Hippocampal formation (tissue), 2 donors: ENCODE data around the gene ATP7B.
"Not testable (repeated sequence)": the region's sequence is repeated elsewhere in the genome, so short reads cannot be mapped to it uniquely, and the experiment has no call there.

Experiments used
- DNase-seq, 2 donors: peaks; one replicate each; lab custom pipeline; 2025; lab: John Stamatoyannopoulos, UW

Gene ATP7B

DNA sequence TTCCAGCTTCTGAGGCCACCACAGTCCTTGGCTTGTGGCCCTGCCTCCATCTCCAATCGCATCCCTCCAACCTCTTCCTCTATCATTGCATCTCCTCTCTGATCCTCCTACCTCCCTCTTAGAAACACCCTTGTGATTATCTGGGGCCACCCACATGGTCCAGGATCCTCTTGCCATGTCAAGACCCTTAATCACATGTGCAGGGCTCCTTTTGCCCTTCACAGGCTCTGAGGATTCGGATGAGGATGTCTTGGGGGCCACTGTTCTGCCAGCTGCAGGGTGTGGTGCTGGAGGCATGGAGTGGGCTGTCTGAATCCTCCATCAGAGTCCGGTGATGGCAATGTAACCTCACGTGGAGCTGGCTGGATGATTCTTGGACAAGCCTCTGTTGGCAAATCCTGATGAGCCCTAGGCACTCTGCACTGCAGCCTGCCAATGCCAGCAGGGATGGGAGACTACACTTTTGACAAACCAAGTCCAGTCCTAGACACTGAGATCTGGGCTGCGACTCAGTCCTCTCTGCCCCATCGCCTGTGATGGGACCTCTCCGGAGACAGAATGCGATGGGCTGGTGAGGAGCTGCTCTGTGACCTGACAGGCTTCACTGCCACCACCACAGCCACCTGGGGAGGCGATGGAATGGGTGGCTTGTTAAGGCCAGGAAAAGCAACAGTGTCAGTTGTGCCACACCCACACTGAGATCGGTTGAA lies 88.3 kb downstream of the ATP7B start:
- DNase-seq = no peak

DNA sequence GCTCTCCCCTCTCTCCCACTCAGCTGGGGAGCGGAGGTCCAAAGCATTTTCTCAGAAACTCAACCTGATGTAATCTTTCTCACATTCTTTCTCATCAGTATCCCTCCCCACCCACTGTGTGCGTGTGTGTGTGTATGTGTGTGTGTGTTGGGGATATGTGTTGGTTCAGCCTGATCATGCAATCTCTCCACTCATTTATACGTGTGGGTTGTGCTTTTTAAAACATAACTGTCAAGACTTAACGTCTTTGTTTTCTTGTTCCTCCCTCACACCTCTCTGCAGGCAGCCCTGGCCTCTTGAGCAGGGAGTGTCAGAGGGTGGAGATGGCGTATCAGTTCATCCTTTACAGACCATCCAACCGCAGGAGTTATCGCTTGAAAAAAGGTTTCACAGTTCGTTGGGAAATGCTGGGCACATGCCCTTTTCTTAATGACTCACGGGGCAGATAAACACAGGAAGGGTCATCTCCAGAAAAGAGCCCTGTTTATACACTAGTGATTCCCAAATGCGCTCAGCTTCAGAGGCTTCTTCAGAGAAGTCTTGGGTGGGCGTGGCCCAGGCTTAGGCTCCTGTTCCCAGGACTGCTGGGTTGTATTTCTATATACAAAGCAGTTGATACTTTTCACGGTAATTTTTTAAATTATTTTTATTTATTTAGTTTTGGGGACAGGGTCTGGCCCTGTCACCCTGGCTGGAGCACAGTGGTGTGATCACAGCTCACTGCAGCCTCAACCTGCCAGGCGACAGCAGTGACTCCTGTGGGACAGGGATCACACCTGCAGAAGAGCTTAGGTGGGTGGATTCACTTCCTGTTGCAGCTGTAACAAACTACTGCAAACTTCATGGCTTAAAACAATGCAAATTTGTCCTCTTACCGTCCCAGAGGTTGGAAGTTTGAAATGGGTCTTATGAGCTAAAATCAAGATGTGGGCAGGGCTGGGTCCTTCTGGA lies 89.2 kb downstream of the ATP7B start:
- DNase-seq = no peak

DNA sequence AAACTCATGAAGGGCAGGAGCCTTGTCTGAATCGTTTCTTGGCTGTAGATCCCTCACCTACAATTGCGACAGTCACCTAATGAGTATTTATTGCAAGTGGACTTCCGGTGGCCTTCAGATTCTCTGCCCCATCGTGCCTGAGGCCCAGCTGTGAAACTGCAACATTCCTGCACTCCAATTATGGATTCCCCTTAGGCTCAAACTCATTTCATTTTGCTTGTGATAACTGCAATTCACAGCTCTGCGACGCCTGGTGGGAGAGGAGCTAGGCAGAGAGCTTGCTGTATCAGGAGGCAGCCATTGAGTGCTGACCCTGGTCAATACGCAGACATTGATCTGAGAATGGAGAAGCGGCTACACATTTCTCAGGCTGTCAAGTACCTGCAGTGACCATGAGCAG lies 90.5 kb downstream of the ATP7B start:
- DNase-seq = no peak

DNA sequence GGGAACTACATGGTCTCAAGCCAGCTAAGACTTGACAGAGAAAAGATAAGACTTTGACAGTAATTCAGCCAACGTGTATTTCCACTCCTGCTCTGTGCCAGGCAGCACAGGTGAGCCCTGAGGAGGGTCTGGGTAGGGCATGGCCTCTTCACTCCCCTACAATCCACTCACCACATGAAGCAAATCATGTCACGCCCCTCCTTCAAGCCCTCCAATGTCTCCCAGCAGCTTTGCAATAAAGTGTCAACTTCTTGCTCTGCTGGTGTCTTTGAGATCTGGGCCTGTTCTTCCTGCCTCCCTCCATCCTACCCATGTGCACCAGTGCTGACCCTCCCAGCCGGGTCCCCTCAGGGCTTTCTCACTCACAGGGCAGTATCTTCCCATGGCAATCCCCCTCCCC lies 91.0 kb downstream of the ATP7B start:
- no peak for DNase-seq

DNA sequence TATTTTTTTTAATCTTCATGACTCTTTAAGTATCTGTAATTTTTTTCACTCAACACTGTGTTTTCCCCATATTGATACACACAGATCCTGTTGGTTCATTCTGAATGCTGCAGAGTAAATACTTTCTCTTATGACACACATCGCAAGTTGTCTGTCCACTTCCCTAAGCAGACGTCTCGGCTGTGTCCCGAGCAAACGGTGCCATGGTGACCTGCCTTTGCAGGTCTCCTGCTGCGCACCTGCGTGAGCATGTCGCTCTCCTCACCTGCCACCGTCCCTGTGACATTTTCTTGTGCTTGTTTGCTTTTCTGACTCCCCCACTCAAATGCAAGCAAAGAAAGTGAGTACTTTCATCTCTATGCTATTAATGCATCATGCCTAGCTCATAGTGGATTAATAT lies 91.7 kb downstream of the ATP7B start:
- no peak for DNase-seq

DNA sequence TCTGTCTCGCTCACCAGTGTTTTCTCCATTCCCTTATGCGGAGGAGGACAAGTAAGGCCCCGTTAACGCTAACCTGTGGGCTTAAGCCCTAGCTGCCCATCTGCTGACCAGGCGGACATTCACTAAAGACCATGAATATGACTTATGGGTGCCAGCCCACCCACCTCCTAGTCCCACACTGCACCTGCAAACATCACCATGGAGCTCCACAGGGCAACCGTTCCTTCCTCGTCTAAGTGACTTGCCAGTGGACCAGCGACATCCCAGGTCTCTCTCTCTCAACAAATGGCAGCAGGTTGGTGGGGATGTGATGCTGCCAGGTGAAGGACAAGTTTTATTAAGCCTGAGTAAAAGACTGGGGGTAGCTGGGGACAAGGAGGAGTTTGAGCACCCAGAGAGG lies 94.3 kb downstream of the ATP7B start:
- no peak for DNase-seq

DNA sequence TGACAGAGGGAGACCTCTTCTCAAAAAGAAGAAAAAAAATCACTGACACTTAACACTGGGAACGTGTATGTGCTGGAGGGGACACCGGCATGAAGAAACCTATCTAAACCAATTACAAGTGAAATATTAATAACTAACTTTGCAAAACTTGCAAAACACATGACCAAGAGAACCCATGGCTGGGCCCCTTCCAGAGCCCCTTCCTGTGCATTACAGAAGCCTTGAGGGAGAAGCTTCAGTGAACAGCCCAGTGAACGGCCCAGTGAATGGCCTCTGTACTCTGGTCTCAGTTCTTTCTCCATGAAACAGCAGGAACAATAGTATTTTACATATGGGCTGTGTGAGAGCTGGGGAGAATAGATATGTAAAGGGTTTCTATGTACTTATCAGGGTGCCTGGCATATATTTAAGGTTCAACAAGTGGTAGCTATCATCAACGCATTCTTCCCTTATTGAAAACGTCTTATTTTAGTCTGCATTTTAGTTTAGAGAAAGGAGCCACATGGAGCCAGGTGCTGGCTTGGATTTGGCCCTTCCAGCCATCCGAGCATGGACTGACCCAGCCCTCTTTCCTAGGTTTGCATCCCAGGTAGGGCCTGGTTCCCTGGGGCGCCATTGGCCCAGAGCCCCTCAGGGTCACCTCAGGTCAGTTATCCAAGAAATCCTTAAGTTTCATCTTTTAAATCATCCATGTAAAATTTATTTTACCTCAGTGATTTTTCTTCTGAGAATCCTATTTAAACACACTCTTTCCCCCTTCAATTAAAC lies 95.0 kb downstream of the ATP7B start:
- DNase-seq = no peak

DNA sequence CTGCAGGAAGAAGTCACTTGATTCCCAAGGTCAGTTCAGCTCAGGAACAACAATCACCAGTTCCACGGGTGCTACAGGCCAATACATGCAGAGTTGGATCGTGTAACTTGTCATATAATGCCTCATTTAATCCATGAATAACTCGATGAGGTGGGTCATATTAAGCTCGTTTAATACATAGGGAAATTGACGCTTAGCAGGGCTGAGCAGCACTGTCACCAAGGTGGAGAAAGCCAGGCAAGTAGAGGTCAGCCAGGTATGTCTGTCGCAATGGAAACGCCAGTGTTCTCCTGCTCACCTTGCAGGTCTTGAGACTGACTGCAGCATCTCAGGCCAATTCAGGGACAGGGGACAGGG lies 97.1 kb downstream of the ATP7B start:
- no peak for DNase-seq

DNA sequence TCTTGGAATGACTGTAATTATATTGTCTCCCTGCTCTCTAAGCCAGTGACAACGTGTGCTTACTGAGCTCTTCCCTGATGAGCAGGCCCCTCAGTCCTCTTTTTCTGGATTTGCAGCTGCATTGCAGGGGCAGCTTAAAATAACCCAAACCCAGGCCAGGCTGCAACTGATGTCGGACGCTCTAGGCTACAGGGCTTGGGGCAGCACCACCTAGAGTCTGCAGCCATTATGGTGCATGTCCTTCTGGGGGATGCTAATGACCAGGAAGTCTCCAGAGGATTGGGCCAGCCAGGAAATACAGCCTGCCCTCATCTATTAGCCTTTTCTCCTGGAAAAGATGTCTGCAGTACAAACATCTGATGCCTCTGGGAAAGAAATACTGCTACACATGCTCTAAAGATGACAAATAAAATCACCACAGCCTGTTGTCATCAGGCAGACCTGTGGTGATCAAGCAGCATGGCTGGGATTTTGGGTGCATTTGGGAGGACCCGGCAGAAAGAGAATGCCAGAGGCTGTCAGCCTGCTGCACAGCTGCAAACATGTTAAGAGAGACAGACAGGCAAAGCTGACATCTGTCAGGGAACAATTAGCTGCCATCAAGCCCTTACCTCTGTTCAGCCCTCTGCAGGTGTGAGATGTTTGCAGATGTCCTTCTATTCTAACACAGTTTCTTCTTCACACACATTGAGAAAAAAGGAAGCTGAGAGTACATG lies 97.7 kb downstream of the ATP7B start:
- DNase-seq = no peak

DNA sequence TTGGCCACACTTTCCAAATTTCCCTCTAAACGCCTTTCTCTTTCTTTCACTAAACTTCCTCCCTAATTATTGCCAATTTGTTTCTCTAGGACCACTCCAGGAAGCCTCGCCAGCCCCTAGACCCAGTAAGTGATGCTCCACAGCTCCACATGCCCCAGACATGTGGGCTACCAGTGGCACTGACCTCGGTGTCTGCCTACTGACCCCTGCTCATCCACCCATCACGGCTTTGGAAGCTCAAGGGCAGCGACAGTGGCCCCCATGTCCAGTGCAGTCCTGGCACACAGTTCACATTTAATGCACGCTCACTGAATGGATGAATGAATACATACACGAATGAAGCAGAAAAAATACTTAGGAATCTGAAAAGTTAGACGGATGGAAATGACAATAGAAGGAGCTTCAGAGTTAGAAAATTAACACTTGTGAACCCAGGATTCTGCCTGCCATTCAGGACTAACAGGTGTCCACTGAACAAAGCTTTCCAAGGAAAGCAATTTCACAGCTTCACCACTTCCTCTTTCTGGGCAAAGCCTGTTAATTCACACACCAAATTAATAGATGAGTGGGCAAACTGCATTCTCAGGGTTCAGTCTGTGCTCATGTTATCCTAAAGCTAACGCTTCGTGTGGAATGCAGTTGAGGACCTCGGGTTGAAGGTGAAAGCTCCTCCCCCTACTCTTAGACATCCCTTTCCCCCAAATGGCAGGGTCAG lies 98.6 kb downstream of the ATP7B start:
- DNase-seq = no peak

DNA sequence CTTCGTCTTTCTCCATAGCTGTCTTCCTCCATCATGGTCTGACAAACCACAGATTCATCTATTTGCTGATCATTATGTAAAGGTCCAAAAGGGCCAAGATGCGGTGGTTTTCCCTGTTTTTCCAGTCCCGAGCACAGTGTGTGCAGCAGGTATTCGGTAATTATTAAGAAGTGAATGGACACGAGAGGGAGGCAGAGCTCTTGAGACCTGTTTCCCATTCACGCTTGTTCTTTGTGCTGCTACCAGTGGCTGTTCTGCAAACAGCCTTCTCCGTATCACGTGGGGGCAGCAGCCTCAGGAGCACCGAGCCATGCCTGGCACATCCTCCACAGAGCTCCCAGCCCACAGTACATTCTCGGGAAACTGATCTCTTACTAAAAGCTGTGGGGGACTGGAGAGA lies 99.2 kb downstream of the ATP7B start:
- DNase-seq = peak; percentile 26

DNA sequence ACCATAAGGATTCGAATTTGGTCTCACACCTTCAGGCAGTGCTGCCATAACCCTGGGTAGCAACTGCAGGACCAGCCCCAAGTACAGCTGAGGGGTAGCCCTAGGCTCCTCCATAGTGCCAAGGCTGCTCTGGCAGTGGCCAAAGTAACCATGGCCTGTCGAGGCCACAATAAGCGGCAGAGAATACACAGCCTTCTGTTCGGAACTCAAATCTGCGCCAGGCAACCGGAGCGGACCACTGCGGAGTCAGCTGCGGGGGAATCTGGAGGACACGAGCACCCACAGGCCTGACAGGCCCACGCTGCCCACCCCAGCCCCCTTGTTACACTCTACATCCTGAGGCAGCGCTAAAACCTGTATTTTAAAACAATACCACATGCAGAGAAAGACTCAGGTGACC lies 100.7 kb downstream of the ATP7B start:
- no peak for DNase-seq

DNA sequence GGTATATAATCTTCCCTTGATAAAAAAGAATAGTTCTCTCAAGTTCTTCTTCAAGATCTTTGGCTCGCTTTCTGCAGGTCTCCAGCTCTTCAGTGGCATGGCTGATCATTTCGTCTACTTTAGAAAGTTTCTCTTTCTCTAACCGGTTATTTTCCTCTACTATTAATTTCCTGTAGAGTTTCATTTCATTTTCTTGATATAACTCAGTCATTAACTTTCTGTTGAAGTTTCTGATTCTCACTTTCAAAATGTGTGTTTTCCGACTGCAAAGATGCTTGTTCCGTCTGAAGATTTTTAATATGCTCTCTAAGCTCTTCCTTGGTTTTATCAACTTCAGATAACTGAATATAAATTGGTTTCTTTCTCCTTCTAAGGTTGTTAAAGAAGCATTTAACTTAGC lies 102.0 kb downstream of the ATP7B start:
- not testable (repeated sequence) for DNase-seq

DNA sequence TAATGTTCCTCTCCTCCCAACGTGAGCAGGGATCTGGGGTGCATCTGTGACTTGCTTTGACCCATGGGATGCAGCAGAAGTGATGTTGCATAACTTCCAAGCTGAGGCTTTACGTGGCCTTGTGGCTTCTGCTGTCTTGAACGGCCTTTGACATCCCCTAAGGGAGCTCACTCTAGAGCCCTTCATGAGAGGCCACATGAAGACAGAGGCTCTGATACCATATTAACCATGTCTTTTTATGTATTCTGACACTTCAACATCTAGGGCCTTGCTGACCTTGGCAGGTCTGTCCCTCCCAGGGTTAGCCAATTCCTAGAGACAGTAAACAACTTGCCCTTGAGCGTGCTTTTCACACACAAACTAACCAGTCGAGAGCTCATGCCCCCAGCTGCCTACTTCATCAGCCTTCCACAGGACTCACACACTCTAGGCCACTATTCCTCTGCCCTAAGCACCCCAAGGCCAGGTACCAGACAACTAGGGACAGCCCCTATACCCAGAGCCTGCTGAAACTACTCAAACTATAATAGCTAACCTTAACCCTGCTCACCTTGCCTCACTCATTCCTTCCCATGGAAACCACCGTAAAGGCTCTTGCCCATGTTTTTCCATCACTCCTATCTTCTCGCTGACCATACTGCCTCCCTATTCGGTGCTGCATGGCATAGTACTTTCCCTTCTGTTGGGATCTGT lies 104.1 kb downstream of the ATP7B start:
- no peak for DNase-seq

DNA sequence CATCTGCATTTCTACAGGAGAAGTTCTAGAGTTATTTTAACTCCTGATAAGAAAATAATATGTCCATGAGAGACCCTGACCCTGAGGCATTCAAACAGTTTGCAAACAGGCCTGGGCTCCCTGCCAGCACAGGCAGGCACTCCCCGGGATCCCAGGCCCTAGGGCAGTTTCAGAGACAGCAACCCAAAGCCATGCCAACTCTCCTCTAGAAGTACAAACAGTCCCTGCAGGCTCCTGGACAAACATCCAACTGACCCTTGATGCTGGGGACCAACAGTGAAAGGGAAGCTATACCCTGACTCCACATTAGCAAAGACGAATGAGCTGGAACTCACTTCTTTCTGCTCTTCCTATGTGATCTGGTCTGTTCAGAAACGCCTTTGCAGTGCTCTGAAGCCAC lies 104.7 kb downstream of the ATP7B start:
- no peak for DNase-seq

DNA sequence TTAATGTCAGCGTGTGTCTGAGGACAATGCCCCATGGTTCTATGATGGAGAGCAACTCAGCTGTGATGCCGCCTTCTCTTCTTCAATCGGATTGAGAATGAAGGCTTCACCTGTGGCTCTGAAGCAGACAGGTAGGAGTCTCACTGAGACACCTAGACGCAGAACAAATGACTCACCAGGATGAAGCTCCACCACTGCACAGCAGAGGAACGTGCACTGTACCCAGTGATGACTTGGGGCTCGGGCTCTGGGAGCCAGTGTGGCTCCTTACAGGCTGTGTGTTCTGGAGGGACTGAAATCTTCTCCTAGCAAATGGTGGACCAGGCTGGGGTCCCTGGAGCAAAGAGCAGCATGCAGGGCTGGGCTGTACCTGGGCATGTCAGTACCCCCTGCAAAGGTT lies 105.5 kb downstream of the ATP7B start:
- DNase-seq = no peak

DNA sequence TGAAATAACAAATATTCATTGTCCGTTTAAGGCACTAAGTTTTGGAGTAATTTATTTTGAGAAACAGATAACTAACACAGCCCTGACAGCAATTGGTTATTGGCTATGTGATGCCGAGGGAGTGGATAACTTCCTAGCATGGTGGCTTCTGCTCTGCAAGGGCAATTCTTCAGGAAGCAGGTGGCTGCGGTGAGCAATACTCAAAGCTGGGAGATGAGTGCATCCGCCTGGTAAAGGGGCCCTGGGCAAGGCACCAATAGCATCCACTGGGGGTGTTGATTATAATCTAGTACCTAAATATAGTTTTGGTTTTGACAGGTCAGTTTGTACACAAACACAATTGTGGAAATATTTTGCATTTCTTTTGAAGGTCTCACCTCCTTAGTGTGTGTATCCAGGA lies 108.5 kb downstream of the ATP7B start:
- DNase-seq = no peak

DNA sequence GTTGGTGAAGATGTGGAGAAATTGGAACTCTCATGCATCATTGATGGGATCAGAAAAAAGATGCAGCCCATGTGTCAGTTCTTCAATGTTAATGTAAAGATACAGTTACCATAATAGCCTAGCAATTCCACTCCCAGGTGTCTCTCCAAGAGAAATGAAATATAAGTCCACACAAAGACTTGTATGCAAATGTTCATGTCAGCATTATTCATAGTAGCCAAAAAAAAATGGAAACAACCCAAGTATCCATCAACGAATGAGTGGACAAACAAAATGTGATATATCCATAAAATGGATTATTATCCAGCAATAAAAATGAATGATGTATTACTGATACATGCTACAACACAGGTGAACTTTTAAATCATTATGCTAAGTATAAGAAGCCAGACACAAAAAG lies 110.8 kb downstream of the ATP7B start:
- no peak for DNase-seq

DNA sequence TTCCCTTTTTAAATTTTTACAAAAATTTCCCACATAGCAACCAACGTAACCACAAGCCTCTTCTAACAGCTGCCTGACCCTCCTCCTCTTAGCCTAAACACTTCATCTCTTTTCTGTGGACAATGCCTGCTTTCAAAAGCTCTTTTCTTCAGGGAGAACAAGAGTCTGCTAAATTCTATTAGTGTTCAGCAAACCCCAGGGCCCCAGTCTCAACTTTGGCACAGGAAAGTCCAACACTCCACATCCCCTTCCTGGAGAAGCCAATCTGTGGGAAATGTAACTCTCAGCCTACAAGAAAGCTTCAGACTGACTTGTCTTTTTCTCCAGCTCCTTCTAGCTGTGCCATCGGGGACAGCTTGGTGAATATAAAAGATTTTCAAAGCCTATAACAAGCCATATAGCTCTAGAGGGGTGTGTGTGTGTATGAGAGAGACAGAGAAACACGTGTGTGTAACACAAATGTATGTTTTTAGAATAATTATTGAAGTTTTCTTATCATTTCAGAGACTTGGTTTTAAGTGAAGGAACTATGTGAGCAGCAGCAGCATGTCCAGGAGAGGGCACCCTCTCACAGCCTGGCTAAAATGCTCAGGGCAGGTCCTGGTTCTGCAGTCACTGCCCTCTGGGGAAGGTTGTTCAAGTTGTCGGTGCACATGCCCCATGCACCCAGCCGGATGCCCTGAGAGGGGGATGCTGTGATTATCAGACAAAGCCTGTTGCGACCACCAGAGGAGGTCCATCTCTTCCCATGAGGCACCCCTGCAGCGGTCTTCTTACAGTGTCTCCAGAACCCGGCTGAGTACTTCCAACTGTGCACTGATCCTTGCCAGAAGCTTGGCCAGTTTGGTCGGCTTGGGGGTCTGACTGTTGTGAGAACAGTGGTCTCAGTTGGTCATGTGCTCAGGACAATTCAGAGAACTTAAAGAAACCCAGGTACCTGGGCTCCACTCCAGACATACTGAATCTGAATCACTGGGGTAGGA lies 115.1 kb downstream of the ATP7B start:
- peak; percentile 9 to 19 for DNase-seq

DNA sequence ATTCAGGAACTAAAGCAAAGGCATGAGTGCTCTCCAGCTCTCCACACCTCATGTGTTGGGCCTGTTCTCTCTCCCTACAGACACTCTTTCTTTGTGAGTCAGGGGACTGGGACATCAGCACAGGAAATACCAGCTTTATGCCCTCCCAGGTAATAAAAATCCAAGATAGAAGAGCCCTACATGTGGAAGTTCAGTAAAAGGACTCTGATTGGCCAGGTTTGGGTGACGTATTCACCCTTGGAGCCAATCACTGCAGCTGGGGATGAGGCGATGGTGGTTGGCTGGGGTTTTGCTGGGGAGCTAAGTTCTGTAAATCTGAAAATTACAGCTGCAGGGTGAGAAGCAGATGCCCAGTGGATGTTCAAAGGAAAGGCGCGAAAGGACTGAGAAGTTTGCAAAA lies 117.0 kb downstream of the ATP7B start:
- DNase-seq = no peak
